ENCODE results near the gene CCDC30.
A peak's percentile ranks its signal among the peaks of the same experiment; 100 is the strongest.
"Not testable (repeated sequence)": the region's sequence is repeated elsewhere in the genome, so short reads cannot be mapped to it uniquely, and the experiment has no call there.

Gene CCDC30

DNA sequence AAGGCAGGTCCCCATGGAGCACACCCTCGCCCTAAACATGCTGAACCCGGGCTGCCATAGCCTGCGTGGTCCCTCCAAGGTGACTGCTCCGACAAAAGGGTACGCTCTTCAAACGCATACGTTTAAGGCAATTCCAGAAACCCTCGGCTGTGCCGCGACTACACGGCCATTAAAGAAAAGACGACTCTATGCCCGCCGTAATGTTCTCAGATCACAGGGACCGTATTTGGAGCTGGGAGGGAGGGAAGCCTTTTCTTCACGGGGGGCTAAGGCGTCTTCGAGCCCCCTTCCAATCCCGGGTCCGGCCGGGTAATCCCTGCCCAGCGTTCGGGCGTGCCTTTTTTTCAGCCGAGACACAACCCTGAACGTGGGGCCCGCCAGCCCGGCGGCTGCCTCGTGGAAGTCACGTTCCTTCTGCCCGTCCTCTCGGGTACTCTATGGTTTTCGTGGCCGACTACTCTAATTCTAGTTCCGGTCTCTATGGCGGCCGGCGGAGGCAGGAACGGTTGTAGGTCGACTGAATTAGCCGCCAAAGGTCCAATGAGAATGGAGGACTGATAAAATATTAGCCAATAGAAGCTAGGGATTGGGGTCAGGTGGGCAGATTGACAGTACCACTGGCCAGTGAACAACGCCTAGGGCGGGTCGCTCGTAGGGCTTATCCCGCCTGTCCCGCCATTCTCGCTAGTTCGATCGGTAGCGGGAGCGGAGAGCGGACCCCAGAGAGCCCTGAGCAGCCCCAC is 218.8 kb downstream of the CCDC30 start, which contains the start of gene YBX1:
Gene YBX1, plus strand, starts transcription at position 678 of the 743 bp plus-strand sequence. CDS start 148 bp downstream, outside the sequence.
- peaks cover 29% of the 10 kb centered on the region for H3K4me1 ChIP-seq (ENCODE audit: control insufficient read depth, insufficient read depth, low read length, poor library complexity, severe bottlenecking)
- H3K4me3 ChIP-seq (ENCODE audit: insufficient read depth, low read depth, low read length, poor library complexity, severe bottlenecking) = peak within 1 kb of the TSS; percentile 78
- H3K9me3 ChIP-seq (ENCODE audit: control insufficient read depth, low read length) = no peaks in the 10 kb centered on the region
- no peaks in the 10 kb centered on the region for H3K36me3 ChIP-seq (ENCODE audit: control insufficient read depth, insufficient read depth, low read length)
- H3K27ac ChIP-seq (ENCODE audit: insufficient read depth, low read length, poor library complexity, severe bottlenecking) = peak within 1 kb of the TSS; percentile 87
- peak; percentile 85 to 95 (median 92) for DNase-seq
- H3K27me3 ChIP-seq (replicated peaks; ENCODE audit: control insufficient read depth, insufficient read depth, low read length, poor library complexity, severe bottlenecking) = no peaks in the 10 kb centered on the region

DNA sequence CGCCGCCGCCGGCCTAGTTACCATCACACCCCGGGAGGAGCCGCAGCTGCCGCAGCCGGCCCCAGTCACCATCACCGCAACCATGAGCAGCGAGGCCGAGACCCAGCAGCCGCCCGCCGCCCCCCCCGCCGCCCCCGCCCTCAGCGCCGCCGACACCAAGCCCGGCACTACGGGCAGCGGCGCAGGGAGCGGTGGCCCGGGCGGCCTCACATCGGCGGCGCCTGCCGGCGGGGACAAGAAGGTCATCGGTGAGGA is 219.3 kb downstream of the CCDC30 start:
- H3K4me1 ChIP-seq (ENCODE audit: control insufficient read depth, insufficient read depth, low read length, poor library complexity, severe bottlenecking) = peaks cover 29% of the 10 kb centered on the region
- peak overlapping the region; percentile 87 for H3K27ac ChIP-seq (ENCODE audit: insufficient read depth, low read length, poor library complexity, severe bottlenecking)
- H3K9me3 ChIP-seq (ENCODE audit: control insufficient read depth, low read length); DNase-seq; H3K27me3 ChIP-seq (replicated peaks; ENCODE audit: control insufficient read depth, insufficient read depth, low read length, poor library complexity, severe bottlenecking); H3K36me3 ChIP-seq (ENCODE audit: control insufficient read depth, insufficient read depth, low read length): not testable (repeated sequence)
- peak overlapping the region; percentile 78 for H3K4me3 ChIP-seq (ENCODE audit: insufficient read depth, low read depth, low read length, poor library complexity, severe bottlenecking)

DNA sequence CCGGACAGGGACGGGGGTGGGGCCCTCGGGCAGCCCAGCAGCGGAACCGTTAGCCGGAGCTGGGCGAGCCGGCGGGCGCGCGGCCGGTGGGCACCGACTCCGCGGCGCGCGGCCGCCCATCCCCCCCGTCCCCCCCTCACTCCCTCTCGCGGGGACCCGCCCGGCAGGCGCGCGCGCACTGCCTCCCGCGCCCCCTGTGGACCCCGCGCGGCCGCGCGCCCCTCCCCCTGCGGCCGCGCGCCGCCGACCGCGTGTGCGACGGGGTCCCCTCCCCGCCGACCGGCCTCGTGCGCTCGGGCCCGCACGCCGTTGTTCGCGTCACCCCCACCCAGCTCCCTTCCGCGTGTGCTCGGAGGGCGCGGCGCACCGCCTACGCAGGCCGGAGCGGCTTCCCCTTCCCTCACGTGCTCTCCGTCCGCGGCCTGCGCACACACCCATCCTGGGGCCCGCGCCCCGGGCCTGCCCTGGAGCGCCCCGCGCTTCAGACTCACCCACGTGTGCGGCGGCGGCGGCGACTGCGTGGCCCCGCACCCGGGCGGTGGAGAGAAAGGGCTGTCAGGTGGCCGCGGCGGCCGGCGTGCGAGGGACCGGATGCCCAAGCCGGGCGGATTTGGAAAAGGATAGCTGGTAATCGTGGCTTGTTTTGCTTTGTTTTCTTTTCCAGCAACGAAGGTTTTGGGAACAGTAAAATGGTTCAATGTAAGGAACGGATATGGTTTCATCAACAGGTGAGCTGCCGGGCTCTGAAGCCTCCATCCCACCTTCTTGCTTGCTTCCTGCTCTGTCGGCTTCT is 219.8 kb downstream of the CCDC30 start:
- peaks cover 31% of the 10 kb centered on the region for H3K4me1 ChIP-seq (ENCODE audit: control insufficient read depth, insufficient read depth, low read length, poor library complexity, severe bottlenecking)
- peak; percentile 53 to 60 (median 54) for DNase-seq
- H3K27ac ChIP-seq (ENCODE audit: insufficient read depth, low read length, poor library complexity, severe bottlenecking) = peak overlapping the region; percentile 87
- H3K9me3 ChIP-seq (ENCODE audit: control insufficient read depth, low read length) = no peaks in the 10 kb centered on the region
- no peaks in the 10 kb centered on the region for H3K36me3 ChIP-seq (ENCODE audit: control insufficient read depth, insufficient read depth, low read length)
- no peaks in the 10 kb centered on the region for H3K27me3 ChIP-seq (replicated peaks; ENCODE audit: control insufficient read depth, insufficient read depth, low read length, poor library complexity, severe bottlenecking)
- peak overlapping the region; percentile 78 for H3K4me3 ChIP-seq (ENCODE audit: insufficient read depth, low read depth, low read length, poor library complexity, severe bottlenecking)

DNA sequence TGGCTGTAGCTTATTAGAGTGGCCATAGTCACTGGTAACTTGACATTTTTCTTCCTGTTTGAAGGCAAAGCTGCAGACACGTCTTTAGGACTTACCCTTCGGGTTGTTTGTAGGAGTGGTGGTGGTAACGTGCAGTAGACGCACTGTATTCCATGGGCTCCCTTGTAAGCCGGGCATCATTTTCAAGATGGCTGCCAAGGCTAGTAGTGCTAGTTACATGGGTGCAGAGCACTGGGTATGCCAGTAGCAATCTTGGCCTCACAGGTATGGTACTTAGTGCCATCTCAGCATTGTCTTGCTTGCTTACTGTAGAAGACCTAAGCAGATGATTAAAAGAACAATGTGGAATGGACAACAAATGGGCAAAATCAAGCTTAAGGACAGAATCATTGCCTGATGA is 221.1 kb downstream of the CCDC30 start:
- Histone ChIP-seq H3K4me3 (ENCODE audit: insufficient read depth, low read depth, low read length, poor library complexity, severe bottlenecking) (peak overlapping the region; percentile 64), H3K27ac (ENCODE audit: insufficient read depth, low read length, poor library complexity, severe bottlenecking) (peak overlapping the region; percentile 73), H3K36me3 (ENCODE audit: control insufficient read depth, insufficient read depth, low read length) (no peaks in the 10 kb centered on the region), H3K27me3 (replicated peaks; ENCODE audit: control insufficient read depth, insufficient read depth, low read length, poor library complexity, severe bottlenecking) (no peaks in the 10 kb centered on the region), H3K9me3 (ENCODE audit: control insufficient read depth, low read length) (no peaks in the 10 kb centered on the region), H3K4me1 (ENCODE audit: control insufficient read depth, insufficient read depth, low read length, poor library complexity, severe bottlenecking) (peaks cover 33% of the 10 kb centered on the region)
- peak in 1 of 3 donors; percentile 3 for DNase-seq

DNA sequence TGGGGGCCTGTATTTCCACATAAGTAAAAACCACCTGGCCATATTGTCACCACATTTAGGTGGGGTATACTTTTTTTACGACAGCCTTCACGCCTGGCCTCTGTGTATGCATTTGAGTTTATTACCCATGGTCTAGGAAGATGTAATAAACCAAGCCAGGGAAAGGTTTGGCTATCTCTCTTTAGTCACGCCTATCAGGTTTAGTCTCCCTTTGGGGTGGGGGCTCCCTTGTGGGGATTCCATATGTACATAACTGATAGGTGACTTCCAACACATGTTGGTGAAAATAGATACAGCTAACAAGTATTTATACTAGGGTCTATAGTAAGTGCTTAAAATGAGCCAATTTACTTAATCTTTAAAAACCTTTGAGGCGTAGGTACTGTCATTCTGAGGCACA is 223.3 kb downstream of the CCDC30 start:
- Histone ChIP-seq H3K9me3 (ENCODE audit: control insufficient read depth, low read length) (no peaks in the 10 kb centered on the region), H3K27ac (ENCODE audit: insufficient read depth, low read length, poor library complexity, severe bottlenecking) (no peak overlapping the region), H3K4me3 (ENCODE audit: insufficient read depth, low read depth, low read length, poor library complexity, severe bottlenecking) (no peak overlapping the region), H3K36me3 (ENCODE audit: control insufficient read depth, insufficient read depth, low read length) (no peaks in the 10 kb centered on the region), H3K27me3 (replicated peaks; ENCODE audit: control insufficient read depth, insufficient read depth, low read length, poor library complexity, severe bottlenecking) (no peaks in the 10 kb centered on the region), H3K4me1 (ENCODE audit: control insufficient read depth, insufficient read depth, low read length, poor library complexity, severe bottlenecking) (peaks cover 34% of the 10 kb centered on the region)
- no peak for DNase-seq

DNA sequence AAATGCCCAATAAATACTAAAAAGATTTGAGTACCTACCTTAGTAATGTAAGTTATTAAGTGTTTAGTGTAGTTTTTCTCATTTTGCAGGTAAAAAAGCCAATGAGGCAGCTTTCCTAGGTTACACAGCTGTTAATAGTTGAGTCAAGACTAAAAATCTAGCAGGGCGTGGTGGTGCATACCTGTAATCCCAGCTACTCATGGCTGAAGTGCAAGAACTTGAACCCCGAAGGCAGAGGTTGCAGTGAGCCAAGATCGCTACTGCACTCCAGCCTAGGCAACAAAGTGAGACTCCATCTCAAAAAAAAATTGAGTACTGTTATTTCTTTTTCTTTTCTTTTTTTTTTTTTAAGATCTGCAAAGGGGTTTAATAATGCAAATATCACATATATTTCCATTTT is 226.8 kb downstream of the CCDC30 start:
- H3K4me1 ChIP-seq (ENCODE audit: control insufficient read depth, insufficient read depth, low read length, poor library complexity, severe bottlenecking) = peaks cover 28% of the 10 kb centered on the region
- no peak overlapping the region for H3K27ac ChIP-seq (ENCODE audit: insufficient read depth, low read length, poor library complexity, severe bottlenecking)
- no peaks in the 10 kb centered on the region for H3K27me3 ChIP-seq (replicated peaks; ENCODE audit: control insufficient read depth, insufficient read depth, low read length, poor library complexity, severe bottlenecking)

DNA sequence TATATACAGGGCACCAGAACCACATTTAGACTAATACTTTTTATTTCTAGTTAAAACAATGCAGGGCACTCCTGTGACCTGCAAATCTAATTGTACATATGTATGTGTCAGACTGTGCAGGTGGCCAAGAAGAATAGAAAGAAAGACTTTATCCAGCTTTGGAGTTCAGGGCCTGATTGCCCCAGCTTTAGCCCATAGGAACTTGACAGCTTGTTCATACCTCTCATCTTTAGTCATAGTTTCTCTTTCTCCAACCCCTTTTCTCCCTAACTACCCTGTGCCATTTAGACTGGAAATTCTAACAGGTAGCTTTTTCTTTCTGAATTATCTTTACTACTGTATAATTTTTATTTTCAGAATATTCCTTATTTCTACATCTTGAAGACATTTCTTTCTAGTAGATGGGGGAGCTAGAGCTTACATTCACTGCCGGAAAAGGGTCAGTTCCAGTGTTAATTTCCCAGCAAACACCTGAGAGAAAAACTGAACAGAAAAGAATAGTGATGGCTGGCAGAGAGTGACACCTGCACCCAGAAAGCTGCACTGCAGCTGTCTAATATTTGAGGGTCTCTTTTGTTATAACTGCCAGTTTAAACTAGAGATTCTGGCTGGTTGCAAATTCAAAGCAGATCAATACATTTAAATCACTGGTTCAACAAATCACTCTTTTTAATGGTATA is 227.5 kb downstream of the CCDC30 start:
- Histone ChIP-seq H3K27ac (ENCODE audit: insufficient read depth, low read length, poor library complexity, severe bottlenecking) (no peak overlapping the region), H3K4me1 (ENCODE audit: control insufficient read depth, insufficient read depth, low read length, poor library complexity, severe bottlenecking) (peaks cover 21% of the 10 kb centered on the region), H3K4me3 (ENCODE audit: insufficient read depth, low read depth, low read length, poor library complexity, severe bottlenecking) (no peak overlapping the region), H3K9me3 (ENCODE audit: control insufficient read depth, low read length) (no peaks in the 10 kb centered on the region), H3K36me3 (ENCODE audit: control insufficient read depth, insufficient read depth, low read length) (peaks cover 12% of the 10 kb centered on the region), H3K27me3 (replicated peaks; ENCODE audit: control insufficient read depth, insufficient read depth, low read length, poor library complexity, severe bottlenecking) (no peaks in the 10 kb centered on the region)
- DNase-seq = no peak

More for the DNA sequence above, 226.8 kb downstream of the CCDC30 start:
- H3K36me3 ChIP-seq (ENCODE audit: control insufficient read depth, insufficient read depth, low read length) = peaks cover 6% of the 10 kb centered on the region
- no peaks in the 10 kb centered on the region for H3K9me3 ChIP-seq (ENCODE audit: control insufficient read depth, low read length)
- no peak for DNase-seq
- H3K4me3 ChIP-seq (ENCODE audit: insufficient read depth, low read depth, low read length, poor library complexity, severe bottlenecking) = no peak overlapping the region

DNA sequence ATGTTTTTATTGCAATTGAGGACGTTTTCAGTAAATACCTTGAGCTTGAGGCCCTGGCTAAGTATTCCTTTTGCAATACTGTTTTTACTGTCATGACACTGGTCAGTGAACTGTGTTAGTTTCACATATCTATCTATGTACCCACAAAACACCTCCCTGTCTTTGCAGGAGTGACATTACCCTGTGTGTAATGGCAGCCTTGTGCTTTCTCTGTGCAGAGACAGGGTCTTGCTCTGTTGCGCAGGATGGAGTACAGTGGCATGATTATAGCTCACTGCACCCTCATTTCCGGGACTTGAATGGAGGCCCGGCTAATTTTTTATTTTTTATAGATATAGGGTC is 228.0 kb downstream of the CCDC30 start:
- H3K4me1 ChIP-seq (ENCODE audit: control insufficient read depth, insufficient read depth, low read length, poor library complexity, severe bottlenecking) = peaks cover 17% of the 10 kb centered on the region
- no peaks in the 10 kb centered on the region for H3K27me3 ChIP-seq (replicated peaks; ENCODE audit: control insufficient read depth, insufficient read depth, low read length, poor library complexity, severe bottlenecking)
- no peak overlapping the region for H3K27ac ChIP-seq (ENCODE audit: insufficient read depth, low read length, poor library complexity, severe bottlenecking)
- peaks cover 17% of the 10 kb centered on the region for H3K36me3 ChIP-seq (ENCODE audit: control insufficient read depth, insufficient read depth, low read length)
- H3K4me3 ChIP-seq (ENCODE audit: insufficient read depth, low read depth, low read length, poor library complexity, severe bottlenecking) = no peak overlapping the region
- DNase-seq = no peak
- no peaks in the 10 kb centered on the region for H3K9me3 ChIP-seq (ENCODE audit: control insufficient read depth, low read length)

DNA sequence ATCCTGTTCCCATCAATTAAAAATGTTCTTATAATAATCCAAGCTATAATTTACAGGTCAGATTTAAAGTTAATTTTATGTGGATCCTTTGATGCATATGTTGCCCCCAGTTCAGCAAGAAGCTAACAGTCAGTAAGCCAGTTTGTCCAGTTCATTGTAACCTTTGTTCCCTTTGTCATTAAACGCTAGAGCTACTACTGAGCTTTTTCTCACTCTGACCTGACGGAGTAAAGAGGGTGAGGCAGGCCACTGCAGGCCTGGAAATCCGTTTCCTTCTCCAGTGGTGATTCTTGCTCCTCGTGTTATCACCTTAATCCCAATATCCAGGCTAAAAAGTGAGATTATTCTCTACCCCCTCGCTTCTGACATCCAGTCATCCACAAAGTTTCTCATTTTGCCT is 229.4 kb downstream of the CCDC30 start:
- DNase-seq = no peak
- no peaks in the 10 kb centered on the region for H3K27me3 ChIP-seq (replicated peaks; ENCODE audit: control insufficient read depth, insufficient read depth, low read length, poor library complexity, severe bottlenecking)
- peaks cover 12% of the 10 kb centered on the region for H3K4me1 ChIP-seq (ENCODE audit: control insufficient read depth, insufficient read depth, low read length, poor library complexity, severe bottlenecking)
- H3K4me3 ChIP-seq (ENCODE audit: insufficient read depth, low read depth, low read length, poor library complexity, severe bottlenecking) = no peak overlapping the region
- H3K9me3 ChIP-seq (ENCODE audit: control insufficient read depth, low read length) = no peaks in the 10 kb centered on the region
- no peak overlapping the region for H3K27ac ChIP-seq (ENCODE audit: insufficient read depth, low read length, poor library complexity, severe bottlenecking)
- H3K36me3 ChIP-seq (ENCODE audit: control insufficient read depth, insufficient read depth, low read length) = peaks cover 30% of the 10 kb centered on the region

DNA sequence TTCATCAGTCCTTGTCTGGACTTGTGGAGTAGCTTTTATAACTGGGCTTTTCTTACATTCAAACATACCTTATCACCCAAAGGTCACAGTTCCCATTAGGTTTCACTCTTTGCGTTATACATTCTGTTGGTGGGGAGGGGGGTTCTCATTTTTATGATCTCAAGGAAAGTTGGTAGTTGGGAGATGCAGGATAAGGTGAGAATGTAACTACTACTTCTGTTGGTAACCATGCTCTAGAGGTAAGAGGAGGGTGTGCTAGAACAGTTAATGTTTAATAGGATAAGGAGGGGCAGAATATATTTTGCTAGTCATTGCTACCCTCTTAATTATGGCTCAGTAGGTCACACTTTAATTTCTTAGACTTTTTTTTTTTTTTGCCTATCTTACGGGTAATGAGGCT is 229.8 kb downstream of the CCDC30 start:
- no peaks in the 10 kb centered on the region for H3K27me3 ChIP-seq (replicated peaks; ENCODE audit: control insufficient read depth, insufficient read depth, low read length, poor library complexity, severe bottlenecking)
- no peak overlapping the region for H3K4me3 ChIP-seq (ENCODE audit: insufficient read depth, low read depth, low read length, poor library complexity, severe bottlenecking)
- H3K4me1 ChIP-seq (ENCODE audit: control insufficient read depth, insufficient read depth, low read length, poor library complexity, severe bottlenecking) = peaks cover 9% of the 10 kb centered on the region
- DNase-seq = no peak
- no peak overlapping the region for H3K27ac ChIP-seq (ENCODE audit: insufficient read depth, low read length, poor library complexity, severe bottlenecking)
- H3K36me3 ChIP-seq (ENCODE audit: control insufficient read depth, insufficient read depth, low read length) = peaks cover 35% of the 10 kb centered on the region
- no peaks in the 10 kb centered on the region for H3K9me3 ChIP-seq (ENCODE audit: control insufficient read depth, low read length)

Data from effector memory CD4-positive, alpha-beta T cell (primary cell).